ENCODE data around the gene NPC1.
"Not testable (repeated sequence)": the region's sequence is repeated elsewhere in the genome, so short reads cannot be mapped to it uniquely, and the experiment has no call there.

NPC1 gene

GRCh38 chr18:23573626-23574431 lies 12.5 kb downstream of the NPC1 start:
- DNase-seq, result no peak

GRCh38 chr18:23573020-23573419 lies 13.3 kb downstream of the NPC1 start:
- no peak for DNase-seq

DNA sequence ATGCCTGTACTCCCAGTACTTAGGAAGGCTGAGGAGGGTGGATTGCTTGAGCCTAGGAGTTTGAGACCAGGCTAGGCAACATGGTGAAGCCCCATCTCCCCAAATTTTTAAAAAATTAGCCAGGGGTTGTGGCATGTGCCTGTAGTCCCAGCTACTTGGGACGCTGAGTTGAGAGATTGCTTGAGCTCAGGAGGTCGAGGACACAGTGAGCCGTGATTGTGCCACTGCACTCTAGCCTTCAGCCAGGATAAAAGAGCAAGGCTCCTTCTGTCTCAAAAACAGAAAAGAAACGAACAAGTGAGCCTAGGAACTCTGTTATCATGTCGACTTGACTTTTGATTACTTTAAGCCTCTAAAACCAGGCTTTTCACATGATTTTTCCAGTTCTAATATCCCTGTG lies 13.7 kb downstream of the NPC1 start:
- no peak for DNase-seq

GRCh38 chr18:23572012-23572411 lies 14.3 kb downstream of the NPC1 start:
- no peak for DNase-seq

DNA sequence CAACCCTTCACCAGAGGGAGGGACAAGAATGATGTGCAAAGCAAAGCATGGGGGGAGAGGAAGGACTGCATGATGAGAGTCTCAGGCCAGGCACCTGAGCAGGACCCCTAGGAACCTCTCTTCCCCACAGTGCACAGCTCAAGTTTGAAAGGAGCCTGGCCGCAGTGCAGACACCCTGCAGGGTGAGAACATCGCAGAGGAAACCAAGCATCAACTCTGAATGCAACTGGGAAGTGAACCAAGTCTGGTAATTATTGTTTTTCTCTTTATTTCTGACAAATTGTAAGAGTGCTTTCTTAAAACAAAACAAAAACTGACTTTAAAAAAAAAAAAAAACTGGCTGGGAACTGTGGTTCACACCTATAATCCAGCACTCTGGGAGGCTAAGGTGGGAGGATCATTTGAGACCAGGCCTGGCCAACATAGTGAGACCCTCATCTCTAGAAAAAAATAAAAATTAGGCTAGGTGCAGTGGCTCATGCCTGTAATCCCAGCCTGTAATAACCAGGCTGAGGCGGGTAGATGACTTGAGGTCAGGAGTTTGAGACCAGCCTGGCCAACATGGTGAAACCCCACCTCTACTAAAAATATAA lies 15.3 kb downstream of the NPC1 start:
- no peak for DNase-seq

GRCh38 chr18:23569299-23570063 lies 16.8 kb downstream of the NPC1 start:
- no peak for DNase-seq

DNA sequence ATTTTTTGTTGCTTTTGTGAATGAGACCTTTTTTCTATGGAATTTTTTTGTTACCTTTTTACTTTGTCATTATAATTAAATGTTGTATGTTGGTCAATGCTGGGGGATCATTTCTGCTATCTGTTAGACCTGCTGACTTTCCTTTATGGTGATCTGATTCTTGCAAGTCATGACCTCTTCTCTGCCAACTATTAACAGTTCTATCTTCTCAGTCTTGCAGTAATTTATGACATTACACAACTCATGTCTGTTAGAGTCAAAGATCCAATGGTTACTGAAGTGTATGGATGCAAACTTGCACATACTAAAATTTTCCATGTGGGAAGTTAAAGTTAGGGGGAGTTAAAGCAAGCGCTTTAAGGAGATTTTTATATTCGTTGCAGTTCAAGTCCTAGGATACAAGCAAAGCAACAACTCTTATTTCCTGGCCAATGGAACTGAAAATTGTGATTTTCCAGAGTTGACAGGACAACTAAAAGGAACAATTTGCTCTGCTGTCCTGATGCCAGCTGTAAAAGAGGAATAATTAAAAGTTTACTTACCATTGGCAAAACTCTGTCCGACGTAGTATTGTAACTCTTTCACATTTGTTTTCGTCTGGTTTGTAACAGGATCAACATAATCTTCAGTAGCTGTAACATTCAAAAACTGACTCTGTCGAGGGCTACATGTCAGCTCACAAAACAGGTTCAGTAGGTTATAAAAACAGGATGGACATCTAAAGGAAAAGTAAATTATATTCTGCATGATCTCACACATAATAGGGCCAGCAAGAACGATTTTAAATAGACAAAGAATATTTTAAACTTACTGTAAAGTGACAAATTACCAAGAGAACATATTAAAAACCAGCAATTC lies 17.8 kb downstream of the NPC1 start:
- DNase-seq, result no peak

DNA sequence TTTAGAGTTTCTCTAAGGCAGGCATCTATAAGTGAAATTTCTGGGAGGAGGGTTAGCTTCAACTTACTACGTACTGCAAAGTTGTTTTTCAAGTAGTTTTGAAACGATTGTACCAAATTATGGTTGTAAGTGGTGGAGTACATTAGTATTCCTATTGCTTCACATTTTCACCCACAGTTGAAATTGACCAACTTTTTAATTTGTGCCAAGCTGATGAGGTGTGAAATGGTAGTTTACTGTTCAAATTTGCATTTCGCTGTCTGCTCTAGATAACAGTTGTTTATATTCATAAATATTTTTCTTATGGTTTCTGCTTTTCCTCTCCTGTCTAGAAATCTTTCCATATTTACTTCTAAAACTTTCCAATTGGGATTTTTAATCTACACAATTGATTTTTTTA lies 18.6 kb downstream of the NPC1 start:
- no peak for DNase-seq

GRCh38 chr18:23565916-23566547 lies 20.3 kb downstream of the NPC1 start:
- DNase-seq, result no peak

GRCh38 chr18:23563377-23564043 lies 22.8 kb downstream of the NPC1 start:
- no peak for DNase-seq

DNA sequence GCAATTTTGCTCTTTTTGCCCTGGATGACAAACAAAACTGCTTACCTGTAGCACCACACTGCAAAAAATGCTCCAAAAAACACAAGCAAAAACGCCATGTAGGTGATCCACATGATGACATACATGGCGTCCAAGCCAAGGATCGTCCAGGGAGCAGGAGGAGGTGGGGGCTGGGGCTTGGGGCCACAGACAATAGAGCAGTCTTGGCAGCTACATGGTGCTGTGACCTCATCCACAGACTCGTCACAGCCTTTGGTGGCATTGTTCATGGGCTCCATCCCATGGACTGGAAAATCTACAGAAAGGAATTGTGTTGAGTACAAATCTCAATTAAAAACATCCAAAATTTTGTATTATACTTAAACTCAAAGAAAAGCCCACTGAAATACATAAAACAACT lies 26.1 kb downstream of the NPC1 start:
- no peak for DNase-seq

GRCh38 chr18:23557511-23557910 lies 28.8 kb downstream of the NPC1 start:
- not testable (repeated sequence) for DNase-seq

GRCh38 chr18:23556145-23556780 lies 30.0 kb downstream of the NPC1 start:
- no peak for DNase-seq

DNA sequence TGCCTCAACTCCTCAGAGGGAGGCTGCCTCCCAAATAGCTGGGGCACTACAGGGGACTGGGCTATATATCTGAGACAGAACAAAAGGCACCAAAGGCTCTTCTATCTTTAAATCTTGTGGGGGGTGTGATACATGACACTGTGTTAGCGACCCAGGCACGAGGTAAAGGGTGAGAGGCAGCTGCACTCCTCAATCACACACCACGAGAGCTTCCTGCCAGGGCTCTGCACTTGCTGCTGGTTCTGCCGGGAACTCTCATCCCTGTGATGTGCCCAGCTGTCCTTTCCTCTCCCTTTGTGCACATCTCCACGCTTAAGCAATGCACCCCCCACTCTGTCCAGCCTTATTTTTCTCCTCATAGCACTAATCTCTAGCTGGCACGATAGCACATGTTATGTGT lies 32.4 kb downstream of the NPC1 start:
- DNase-seq, result peak; percentile 63

GRCh38 chr18:23552505-23552904 lies 33.8 kb downstream of the NPC1 start:
- peak; percentile 40 for DNase-seq

- no peak for DNase-seq
Observed at GRCh38 chr18:23551978-23552377, 34.3 kb downstream of the NPC1 start.

- no peak for DNase-seq
Observed at GRCh38 chr18:23550898-23551297, 35.4 kb downstream of the NPC1 start.

GRCh38 chr18:23548719-23549118 lies 37.6 kb downstream of the NPC1 start:
- DNase-seq, result no peak

DNA sequence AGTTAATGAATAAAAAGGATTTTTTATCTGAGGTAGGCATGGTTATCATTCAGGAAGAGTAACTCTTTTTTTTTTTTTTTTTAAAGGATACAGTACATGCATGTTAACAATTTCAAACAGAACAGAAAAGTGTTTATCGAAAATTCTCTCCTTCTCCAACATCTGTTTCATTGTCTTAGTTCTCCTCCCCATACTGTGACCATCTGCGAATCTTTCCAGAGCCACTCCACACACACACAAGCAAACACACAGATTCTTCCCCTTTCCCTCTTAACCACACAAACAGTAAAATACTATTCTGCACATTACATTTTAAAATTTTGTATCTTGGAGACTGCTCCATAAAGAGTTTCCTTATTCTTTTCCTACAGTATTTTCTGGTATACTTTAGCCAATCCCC lies 38.0 kb downstream of the NPC1 start:
- DNase-seq, result no peak

- DNase-seq, result no peak
Observed at GRCh38 chr18:23547846-23548245, 38.5 kb downstream of the NPC1 start.

DNA sequence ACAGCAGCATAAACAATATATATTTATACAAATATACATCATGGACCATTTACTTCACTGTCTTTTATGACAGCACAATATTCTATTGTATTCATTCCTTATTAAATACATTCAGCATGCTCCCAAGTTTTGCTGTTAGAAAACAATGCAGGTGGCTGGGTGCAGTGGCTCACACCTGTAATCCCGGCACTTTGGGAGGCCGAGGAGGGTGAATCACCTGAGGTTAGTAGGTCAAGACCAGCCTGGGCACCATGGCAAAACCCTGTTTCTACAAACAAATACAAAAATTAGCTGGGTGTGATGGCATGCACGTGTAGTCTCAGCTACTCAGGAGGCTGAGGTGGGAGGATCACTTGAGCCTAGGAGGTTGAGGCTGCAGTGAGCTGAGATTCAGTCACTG lies 39.0 kb downstream of the NPC1 start:
- DNase-seq, result no peak

Data from right hindlimb (tissue), 1 donor.